CD1c-positive myeloid dendritic cell (primary cell): ENCODE results near the gene DAB1.

Experiments used
- DNase-seq: peaks from one replicate; pipeline ENCODE4 v3.0.0-alpha.2; 2016; ENCODE audit errors: extremely low spot score

Gene DAB1

DNA sequence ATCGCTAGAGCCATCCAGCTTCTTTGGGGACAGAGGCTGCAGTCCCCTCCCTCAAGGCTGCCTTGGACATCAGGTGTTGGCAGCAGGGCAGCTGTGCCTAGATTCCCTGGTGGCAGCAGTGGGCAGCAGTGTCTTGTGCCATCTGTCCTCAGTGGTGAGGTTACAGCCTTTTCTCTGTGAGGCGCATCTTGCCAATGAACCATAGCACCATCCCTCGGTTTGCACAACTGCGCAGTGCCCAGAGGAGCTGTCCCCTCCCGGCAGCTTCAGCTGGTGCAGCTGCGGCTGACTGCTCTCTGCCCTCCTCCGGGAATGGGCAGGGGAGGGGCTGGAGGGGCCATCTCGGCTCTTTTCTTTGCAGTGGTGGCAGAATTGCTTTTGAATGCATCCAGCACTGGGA, 399.0 kb downstream of the DAB1 start:
- DNase-seq, result no peak

DNA sequence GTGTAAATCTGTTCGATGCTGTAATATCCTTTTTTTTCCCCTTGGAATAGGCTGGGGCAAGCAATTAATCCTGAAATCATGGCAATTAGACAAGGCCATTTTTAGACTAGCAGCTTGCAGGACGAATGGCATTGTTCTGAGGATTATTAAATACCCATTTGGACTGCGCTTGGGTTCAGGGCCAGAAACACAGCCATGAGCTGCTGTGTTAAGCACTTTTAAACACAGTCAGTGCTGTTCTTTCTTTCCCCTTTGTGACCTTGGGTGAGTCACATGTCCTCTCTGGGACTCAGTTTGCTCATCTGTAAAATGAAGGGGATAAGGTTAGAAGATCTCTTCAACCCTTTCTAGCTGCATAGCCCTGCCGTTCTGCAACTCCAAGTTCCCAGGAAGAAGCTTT, 399.4 kb downstream of the DAB1 start:
- no peak for DNase-seq

DNA sequence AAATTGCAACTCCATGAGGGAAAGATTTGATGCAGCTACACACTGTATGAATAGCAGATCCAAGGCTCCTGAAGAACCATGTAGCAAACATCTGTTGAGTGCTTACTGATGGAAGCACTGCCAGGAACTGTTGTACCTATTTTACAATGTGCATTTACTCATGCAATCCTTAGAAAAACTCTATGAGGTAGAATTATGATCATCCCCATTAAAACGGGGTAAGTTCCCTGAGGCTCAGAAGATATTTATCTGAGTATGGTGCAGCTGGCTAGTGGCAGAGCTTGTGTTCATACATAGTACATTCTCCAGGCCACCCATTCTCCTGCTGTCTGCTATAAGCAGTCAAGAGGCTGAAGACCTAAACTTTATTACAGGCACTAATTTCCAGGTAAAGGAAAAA, 403.6 kb downstream of the DAB1 start:
- no peak for DNase-seq

DNA sequence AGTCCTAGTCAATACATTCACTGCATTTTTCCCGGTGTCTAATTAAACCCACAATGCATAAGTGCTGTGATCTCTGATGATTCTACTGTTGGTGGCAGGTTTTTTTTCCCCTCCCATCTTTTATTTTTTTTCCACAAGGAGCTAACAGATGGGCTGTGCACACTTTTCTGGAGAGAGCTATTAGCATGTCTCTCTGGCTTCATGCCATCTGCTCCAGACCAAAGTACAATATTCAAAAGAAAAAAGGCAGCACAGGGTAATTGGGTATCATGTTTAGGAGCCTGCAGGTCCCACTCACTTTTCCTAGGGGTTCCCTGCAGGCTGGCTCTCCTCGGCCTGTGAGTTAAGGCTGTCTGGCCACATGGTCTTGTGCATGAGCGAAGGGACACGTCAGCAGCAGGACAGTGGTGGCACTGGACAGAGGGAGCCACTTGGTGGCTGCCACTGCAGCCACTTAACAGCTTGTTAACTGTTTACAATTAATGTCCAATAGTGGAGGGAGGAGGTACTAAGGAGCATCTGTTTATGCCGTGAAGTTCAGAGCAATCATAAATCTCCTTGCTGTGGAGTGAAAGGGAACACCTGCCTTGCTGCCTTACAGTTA, 404.5 kb downstream of the DAB1 start:
- no peak for DNase-seq

DNA sequence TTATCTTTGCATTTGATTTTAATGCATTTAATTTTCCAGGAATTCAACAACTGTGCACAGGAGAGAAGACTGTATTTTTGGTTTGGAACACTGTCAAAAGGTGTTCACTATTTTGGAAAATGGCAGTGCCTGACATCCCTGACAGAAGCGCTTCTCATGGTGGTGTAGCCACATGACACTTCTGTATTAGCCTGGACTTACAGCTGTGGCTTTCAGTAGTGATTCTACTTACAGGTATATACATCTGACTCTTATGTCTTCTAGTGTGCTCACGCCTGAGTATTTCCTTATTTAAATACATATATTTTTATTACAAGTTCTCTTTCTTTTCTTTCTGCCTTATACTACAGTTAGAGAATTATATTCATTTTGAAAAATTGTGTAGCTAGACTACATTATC, 405.7 kb downstream of the DAB1 start:
- DNase-seq, result no peak

DNA sequence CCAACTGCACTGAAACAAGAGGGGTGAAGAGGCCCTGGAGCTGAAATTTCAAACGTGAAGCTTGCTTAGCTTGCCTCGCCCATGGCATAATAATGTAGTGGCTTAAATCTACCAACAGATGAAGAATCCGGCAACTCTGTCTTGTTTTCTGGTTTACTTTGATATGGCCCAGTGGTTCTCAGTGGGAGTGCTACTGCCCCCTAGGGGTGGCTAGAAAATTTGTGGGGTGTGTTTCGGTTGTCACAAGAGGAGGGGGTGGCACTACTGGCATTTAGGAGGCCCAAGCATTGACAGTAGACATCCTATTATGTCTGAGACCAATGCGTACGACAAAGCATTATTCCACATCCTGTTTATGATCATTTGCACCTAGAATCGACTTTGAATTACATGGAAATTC, 406.1 kb downstream of the DAB1 start:
- no peak for DNase-seq

DNA sequence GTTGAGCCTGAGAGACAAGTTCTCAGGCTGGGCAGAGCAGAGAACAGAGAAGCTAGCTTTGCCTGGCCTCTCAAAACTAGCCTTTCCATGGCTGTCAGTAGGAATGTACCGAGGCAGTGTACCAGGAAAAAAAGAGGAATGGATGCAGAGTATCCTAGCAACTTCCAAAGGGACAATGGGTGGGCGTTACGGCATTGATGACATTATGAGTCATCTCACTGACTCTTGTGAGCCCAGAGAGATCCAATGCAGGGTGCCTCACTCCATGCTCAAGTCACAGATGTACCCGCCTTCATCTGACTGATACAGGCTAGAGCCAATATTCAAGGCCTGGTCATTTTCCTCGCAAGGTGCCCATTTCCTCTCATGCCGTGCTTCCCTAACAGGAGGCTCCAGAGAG, 406.7 kb downstream of the DAB1 start:
- DNase-seq, result no peak

DNA sequence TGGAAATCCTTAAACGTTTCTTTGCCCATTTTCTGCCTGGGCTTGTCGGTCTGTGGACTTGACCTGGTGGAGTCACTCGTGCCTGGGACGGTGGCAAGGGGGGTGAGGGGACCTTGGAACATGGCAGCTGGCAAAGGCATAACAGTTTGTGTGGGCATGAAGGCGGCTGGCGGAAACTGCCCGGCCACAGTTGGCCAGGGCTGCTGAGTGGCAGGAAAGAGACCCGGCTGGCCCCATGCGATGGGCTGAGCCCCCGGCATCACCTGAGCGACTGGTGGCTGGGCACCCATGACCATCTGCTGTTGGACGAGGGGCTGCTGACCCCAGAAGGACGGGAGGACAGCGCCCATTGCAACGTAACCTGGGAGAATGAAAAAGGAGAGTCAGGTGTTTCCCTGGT, 408.8 kb downstream of the DAB1 start:
- DNase-seq, result no peak

DNA sequence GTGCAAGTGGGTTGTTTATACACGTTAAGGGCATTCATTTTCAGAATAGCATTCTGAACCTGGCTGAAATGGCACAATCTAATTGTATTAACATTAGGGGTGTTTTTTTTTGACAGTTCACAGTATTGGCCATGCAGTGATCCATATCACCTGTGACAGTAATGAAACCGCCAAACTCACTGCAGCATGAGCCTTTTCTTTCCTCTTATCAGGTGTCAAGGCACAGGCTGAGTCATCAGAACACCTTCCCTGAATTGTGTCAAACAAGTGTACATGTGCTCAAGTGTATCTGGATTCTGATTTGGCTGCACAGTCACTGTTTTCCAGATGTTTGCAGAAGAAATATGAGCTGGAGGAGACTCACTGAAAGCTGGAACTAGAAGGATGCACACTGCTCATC, 410.3 kb downstream of the DAB1 start:
- DNase-seq, result no peak

DNA sequence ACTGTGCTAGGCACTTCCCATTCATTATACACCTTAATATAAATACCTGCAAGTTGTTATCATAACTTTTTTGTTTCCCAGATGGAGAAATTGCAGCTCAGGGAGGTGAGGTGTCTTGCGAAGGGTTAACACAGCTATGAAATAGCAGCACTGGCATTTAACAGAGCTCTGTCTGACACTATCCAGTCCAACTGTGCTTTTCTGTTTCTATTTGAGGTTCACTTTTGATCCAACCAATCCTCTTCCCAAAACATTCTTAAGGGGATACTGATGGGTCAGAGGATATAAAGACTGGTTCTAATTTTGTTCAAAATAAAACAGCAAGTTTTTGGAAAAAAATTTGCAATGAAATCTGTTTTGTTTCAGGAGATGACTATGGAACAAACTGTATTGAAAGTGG, 411.5 kb downstream of the DAB1 start:
- DNase-seq, result no peak

DNA sequence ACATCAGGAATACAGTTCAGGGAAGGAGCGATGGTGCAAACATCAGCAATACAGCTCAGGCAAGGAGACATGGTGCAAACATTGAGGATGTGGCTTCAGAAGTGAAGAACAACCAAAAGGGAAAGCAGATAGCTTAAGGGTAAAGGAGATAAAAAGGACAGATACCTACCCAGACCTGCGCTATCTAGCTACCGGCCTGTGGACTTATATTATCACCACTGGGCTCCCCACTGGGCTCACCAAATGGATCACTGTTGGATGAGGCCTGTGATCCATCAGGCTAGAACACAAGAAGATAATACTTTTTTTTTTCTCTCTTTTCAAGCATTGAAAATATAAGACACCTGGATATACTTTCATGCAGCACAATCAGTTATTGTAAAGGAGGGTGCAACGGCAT, 413.3 kb downstream of the DAB1 start:
- DNase-seq, result no peak

DNA sequence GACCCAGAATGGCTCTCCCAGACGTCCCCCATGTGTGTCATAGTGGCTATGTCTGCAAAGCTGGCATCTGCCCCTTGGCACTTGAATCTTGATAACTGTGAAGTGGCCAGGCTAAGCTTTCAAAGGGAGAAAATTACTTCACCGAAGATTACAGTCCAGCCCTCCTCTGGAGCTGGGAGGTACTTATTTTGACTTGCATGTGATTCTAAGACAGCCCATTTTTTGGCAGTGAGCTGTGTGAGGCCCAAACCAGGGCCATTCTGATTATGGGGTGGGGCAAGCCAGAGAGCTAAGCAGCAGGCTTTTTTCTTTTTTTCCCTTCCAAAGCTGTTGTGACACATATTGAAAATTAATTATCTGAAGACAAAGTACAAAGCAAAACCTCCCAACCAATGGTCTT, 415.9 kb downstream of the DAB1 start:
- DNase-seq, result no peak

DNA sequence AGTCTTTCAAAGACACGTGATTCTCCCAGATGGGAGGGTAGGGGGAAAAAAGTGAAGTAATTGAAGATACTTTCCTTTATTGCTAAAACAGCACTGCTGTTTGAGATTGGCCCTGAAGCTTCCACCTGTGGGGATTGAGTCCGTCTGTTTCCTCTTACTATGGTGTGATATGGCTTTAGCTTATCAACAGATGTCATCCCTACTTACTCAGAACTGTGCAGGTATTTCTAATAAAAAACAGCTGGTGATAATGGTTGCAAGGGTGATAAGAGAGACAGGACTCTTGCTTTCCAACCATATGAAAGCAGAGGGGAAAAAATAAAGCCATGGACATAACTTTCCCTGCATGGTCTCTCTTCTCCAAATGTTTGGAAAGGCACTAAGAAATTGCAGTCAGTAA, 416.4 kb downstream of the DAB1 start:
- no peak for DNase-seq

DNA sequence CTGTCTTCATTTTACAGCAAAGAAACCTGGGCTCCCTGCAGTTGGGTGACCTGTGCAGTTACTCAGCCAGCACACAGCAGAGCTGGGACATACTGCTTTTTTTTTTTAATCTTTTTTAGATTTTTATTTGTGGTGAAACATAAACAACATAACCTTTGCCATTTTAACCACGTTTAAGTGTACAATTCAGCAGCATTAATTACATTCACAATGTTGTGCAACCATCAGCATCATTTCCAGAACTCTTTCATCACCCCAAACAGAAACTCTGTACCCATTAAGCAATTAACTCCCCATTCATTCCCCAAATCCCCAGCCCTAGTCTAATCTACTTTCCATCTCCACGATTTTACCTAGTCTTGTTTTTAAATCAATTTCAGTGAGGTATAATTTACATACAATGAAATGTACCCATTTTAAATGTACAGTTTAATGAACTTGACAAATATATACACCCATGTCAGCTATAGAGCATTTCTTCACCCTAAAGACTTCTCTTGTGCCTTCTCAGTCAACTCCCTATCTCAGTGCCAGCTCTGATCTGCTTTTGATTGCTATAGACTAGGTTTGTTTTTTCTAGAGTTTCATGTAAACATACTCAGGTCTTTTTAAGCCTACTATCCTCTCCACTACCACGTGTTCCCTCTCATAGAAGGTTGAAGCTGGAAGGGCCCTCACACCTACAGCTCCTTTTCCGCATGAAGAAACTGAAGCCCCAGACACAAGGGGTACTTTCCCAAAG, 420.3 kb downstream of the DAB1 start:
- DNase-seq, result no peak

DNA sequence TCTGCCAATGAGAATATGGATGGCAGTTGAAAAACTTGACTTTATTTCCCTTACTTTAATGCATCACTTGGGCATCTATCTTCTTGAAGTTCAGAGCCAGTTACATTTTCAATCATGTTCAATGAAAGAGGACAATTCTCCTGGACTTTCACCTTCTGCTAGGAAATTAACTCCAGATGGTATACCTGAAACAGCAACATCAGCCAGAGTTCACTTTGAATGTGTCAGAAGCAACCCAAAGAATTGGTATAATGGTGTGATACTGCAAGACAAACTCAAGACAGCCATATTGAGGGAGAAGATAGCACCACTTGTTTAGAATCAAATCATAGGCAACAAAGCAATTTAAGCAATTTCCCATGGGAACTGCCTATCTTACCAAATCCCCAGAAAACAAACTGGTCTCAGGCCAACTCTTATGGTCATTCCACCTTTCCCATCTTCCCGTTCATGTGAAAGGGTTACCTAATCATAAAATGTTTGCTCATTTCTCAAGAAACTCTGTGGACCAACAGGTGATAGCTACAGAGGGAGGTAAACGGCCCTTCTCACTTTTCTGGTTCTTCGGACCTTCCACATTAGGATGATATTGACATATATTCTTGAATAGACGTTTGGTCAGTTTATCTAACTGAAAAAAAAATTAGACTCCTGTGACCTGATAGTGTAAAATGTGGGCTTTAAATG, 428.3 kb downstream of the DAB1 start:
- no peak for DNase-seq

DNA sequence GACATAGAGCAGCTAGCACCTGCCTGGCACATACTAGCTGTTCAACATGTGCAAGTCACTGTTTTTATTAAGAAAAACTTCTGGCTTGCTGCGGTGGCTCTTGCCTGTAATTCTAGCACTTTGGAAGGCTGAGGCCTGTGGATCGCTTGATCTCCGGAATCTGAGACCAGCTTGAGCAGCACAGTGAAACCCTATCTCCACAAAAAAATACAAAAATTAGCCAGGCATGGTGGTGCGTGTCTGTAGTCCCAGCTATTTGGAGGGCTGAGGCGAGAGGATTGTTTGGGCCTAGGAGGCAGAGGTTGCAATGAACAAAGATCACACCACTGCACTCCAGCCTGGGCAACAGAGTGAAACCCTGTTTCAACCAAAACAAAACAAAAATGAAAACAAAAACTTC, 430.4 kb downstream of the DAB1 start:
- DNase-seq, result no peak

DNA sequence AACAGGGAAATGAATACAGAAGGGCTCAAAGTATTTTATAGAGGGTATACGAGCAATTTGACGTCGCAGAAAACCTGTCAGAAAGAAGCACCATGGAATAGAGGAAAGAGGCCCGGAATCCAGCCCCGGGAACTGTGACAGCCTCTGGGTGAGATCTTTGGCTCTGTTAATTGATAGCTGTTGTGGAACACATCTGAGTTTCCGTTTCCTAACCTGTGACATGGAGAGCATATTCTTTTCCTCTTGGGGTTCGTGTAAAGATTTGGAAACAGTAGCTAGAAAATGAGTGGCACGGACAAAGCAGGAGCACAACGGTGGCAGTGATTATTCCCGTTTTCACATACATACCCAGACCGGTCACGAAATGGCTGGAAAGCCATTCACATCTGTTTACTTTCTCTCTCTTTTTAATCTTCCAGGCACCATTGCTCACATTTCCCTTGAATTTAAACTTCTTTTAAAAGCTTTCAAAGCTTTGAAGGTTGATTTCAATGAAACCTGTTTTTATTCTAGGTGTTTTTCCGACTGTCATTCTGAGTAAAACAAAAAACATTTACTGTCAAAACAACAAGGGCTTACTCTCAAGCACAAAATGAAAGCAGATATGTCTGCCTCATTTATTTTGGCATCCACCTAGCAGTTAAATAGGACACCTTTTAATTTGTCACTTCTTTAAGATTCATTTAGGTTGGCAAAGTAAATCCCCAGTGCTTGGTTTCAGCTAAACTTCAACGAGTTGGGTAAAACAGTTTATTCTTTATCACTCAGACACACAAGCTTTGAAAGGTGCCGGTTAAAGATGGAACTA, 431.3 kb downstream of the DAB1 start:
- DNase-seq, result no peak

DNA sequence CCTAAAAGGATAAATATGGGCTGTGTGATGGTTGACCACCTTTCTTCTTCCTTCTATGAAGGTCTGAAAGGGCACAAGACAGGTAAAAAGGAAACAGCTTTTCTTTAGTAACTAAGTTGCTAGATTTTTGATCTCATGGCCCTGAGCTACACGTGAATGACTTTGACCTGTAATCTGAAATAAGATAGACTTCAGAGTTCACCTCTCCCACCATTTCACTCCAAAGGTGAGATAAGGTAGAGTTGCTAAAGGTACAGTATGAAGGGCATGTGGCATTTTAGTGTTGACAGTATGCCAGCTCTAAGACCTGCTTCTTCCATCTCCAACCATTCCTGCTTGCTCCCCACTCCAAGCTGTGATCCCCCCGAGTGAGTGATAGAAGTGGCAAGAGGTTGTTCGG, 432.3 kb downstream of the DAB1 start:
- no peak for DNase-seq

DNA sequence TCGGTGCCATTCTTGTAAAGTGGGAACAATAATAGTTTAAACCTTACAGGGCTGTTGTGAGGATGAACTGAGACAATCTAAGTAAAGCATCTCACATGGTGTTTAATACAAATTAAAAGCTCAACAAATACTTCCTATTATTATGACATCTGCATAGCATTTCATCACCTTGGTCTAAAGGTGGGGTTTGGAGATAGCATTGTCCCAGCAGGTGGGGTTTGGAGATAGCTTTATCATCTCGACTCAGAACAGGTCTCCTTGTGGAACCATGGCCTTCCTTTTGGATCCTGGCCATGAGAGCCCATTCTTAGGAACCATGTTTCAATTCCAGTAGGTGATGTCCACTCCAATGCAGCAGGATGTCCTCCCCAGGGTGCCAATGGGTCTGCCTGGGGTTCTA, 437.5 kb downstream of the DAB1 start:
- no peak for DNase-seq

DNA sequence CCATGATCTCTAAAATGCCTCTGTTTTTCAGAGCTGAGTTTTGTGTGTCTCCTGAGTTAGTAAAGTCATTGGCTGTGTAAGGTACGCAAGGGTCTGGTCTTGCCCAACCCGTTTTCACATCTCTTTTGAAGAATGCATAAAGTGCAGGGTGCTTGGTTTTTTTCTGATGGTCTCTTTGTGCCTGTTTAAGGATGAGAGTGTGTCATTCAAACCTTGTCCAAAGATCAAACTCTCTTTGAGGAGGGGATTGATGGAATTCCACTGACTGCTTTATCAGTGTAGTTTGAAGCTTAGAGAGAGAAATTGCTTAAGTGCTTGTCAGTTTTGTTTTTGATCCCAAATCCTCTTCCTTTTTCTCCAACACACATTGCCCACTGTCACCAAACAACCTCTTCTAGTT, 438.0 kb downstream of the DAB1 start:
- no peak for DNase-seq

DNA sequence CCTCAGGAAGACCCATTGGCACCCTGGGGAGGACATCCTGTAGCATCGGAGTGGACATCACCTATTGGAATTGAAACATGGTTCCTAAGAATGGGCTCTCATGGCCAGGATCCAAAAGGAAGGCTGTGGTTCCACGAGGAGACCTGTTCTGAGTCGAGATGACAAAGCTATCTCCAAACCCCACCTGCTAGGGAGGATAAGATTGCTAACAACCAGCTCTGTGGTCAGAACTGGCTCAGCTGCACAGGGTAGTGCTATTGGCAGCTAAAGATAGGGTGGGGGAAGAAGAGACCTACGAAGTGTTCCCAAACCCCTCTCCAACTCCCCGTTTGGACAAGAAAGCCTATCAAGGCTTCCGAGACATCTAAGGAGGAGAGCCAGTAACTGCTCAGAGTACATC, 440.4 kb downstream of the DAB1 start:
- no peak for DNase-seq

DNA sequence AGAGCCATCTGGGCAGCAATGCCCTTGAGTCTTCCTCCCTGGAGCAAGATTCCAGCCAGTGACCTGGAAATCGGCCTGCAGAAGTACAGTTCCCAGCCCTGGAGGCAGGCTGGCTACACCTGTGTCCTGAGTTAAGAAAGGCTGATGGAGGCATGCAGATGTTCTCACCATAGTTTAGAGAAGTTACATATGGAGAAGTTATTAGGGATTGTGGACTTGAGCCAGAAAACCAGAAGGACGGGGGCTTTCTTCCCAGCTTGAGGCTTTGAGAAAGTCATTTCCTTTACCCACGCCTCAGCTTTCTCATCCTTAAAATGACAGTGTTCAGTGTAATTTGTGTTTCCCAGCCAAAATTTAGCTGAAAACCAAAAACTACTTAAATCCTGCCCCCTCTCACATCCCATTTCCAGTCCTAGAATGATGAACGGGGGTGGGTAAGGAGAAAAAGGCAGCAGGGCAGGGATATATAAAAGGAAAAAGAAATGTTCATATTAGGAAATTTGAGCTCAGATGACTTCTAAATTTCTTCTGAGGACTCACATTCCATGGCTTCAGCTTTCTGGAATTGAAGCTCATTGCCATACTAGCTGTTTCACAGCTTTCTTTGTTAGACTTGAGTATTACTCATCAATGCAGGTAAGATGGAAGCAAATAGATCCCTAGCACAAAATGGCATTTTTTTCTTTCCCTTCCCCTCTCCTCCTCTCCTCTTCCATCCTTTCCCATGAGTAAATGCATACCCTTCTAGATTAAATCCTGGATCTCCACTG, 443.7 kb downstream of the DAB1 start:
- no peak for DNase-seq
